Activated T-cell treated with anti-CD3 and anti-CD28 coated beads, Interleukin-2, amount 50 U/mL, for 72 hours (primary cell): ENCODE measurements around the gene TMEM130. TPM values are rescaled to one million over a fixed set of nuclear protein-coding genes. Genes with fewer than 3 reads are reported as not detected.
A peak's percentile ranks its signal among the peaks of the same experiment; 100 is the strongest.

Experiments used
- ATAC-seq, 2 donors: fragments of 150-1000 bp; cut with Tn5 transposase; replicated peaks in 1 of 2; 2 replicates each; pipeline ENCODE4 v1.10.0; 2021; ENCODE audit warnings: moderate library complexity in 2 of 2, mild to moderate bottlenecking in 1 of 2
- DNase-seq, 2 donors: peaks; one replicate each; pipeline ENCODE4 v3.0.0; 2021 to 2022; ENCODE audit warnings: mixed read lengths in 1 of 2
- H3K27ac Mint-ChIP-seq: one replicate; pipeline ENCODE4 v1.8.0; 2022; ENCODE audit warnings: mild to moderate bottlenecking, moderate library complexity, mixed read lengths
- H3K27me3 Mint-ChIP-seq: one replicate; pipeline ENCODE4 v1.8.0; 2022; ENCODE audit warnings: low read depth, mixed read lengths
- H3K36me3 Mint-ChIP-seq, 2 donors: one replicate each; pipeline ENCODE4 v1.8.0; 2022; ENCODE audit warnings: mixed read lengths in 2 of 2, mild to moderate bottlenecking in 1 of 2; ENCODE audit not compliant: insufficient read depth in 2 of 2
- H3K4me1 Mint-ChIP-seq: one replicate; pipeline ENCODE4 v1.8.0; 2022; ENCODE audit warnings: low read depth, mixed read lengths
- H3K4me3 Mint-ChIP-seq, 2 donors: one replicate each; pipeline ENCODE4 v1.8.0; 2022; ENCODE audit warnings: mild to moderate bottlenecking in 2 of 2, mixed read lengths in 2 of 2, moderate library complexity in 2 of 2
- H3K9me3 Mint-ChIP-seq, 2 donors: one replicate each; pipeline ENCODE4 v1.8.0; 2022; ENCODE audit warnings: mixed read lengths in 2 of 2
- total RNA-seq, 2 donors: library from RNA; stranded (reverse); gene quantifications; one replicate each; pipeline ENCODE4 v1.2.3, GENCODE V29; 2022

Gene TMEM130
- total RNA-seq, 2 donors from 2014 or later: 0.35 to 2.0 TPM

- peak; percentile 33 to 39 for DNase-seq
- peak; percentile 26 to 36 for ATAC-seq
- H3K9me3 Mint-ChIP-seq: no peaks in the 10 kb centered on the region
- H3K4me1 Mint-ChIP-seq: peaks cover 10% of the 10 kb centered on the region
- H3K4me3 Mint-ChIP-seq: no peak overlapping the region
- H3K27ac Mint-ChIP-seq: no peak overlapping the region
- H3K27me3 Mint-ChIP-seq: peaks cover 19% of the 10 kb centered on the region
- no peaks in the 10 kb centered on the region for H3K36me3 Mint-ChIP-seq
These were observed 2.6 kb upstream of the TMEM130 start for GRCh38 chr7:98872328-98872924.

- Mint-ChIP-seq H3K4me1 (peaks cover 6% of the 10 kb centered on the region), H3K27me3 (peaks cover 19% of the 10 kb centered on the region), H3K36me3 (no peaks in the 10 kb centered on the region), H3K27ac (peak overlapping the region; percentile 28), H3K4me3 (peak overlapping the region; percentile 84), H3K9me3 (no peaks in the 10 kb centered on the region)
- ATAC-seq: no peak
- no peak for DNase-seq
These were observed 1.1 kb upstream of the TMEM130 start for GRCh38 chr7:98870807-98871491.

- peak; percentile 91 to 92 for ATAC-seq
- H3K9me3 Mint-ChIP-seq: no peaks in the 10 kb centered on the region
- peak overlapping the region; percentile 28 for H3K27ac Mint-ChIP-seq
- H3K4me1 Mint-ChIP-seq: peaks cover 6% of the 10 kb centered on the region
- DNase-seq: peak; percentile 69 to 74
- H3K36me3 Mint-ChIP-seq: no peaks in the 10 kb centered on the region
- peak overlapping the region; percentile 84 for H3K4me3 Mint-ChIP-seq
- peaks cover 19% of the 10 kb centered on the region for H3K27me3 Mint-ChIP-seq
These were observed 372 bp upstream of the TMEM130 start for GRCh38 chr7:98870121-98870651.

GRCh38 chr7:98869027-98869596 is 702 bp downstream of the TMEM130 start:
- no peaks in the 10 kb centered on the region for H3K36me3 Mint-ChIP-seq
- H3K27me3 Mint-ChIP-seq: peaks cover 19% of the 10 kb centered on the region
- H3K4me3 Mint-ChIP-seq: peak overlapping the region; percentile 31 to 51
- ATAC-seq (no peak), DNase-seq (no peak)
- H3K4me1 Mint-ChIP-seq: peaks cover 6% of the 10 kb centered on the region
- H3K27ac Mint-ChIP-seq: no peak overlapping the region
- no peaks in the 10 kb centered on the region for H3K9me3 Mint-ChIP-seq

GRCh38 chr7:98868450-98868849 is 1.4 kb downstream of the TMEM130 start:
- no peak overlapping the region for H3K27ac Mint-ChIP-seq
- H3K4me1 Mint-ChIP-seq: peaks cover 6% of the 10 kb centered on the region
- H3K9me3 Mint-ChIP-seq: no peaks in the 10 kb centered on the region
- no peak overlapping the region for H3K4me3 Mint-ChIP-seq
- DNase-seq (no peak), ATAC-seq (no peak)
- peaks cover 19% of the 10 kb centered on the region for H3K27me3 Mint-ChIP-seq
- H3K36me3 Mint-ChIP-seq: no peaks in the 10 kb centered on the region

GRCh38 chr7:98866765-98867164 is 3.0 kb downstream of the TMEM130 start:
- peaks cover 26% of the 10 kb centered on the region for H3K27me3 Mint-ChIP-seq
- ATAC-seq (no peak), DNase-seq (no peak)
- H3K4me3 Mint-ChIP-seq: no peak overlapping the region
- no peaks in the 10 kb centered on the region for H3K9me3 Mint-ChIP-seq
- peaks cover 6% of the 10 kb centered on the region for H3K4me1 Mint-ChIP-seq
- H3K27ac Mint-ChIP-seq: no peak overlapping the region
- H3K36me3 Mint-ChIP-seq: no peaks in the 10 kb centered on the region

GRCh38 chr7:98866351-98866750 is 3.5 kb downstream of the TMEM130 start:
- peaks cover 26% of the 10 kb centered on the region for H3K27me3 Mint-ChIP-seq
- no peak overlapping the region for H3K4me3 Mint-ChIP-seq
- DNase-seq (no peak), ATAC-seq (no peak)
- no peaks in the 10 kb centered on the region for H3K36me3 Mint-ChIP-seq
- H3K4me1 Mint-ChIP-seq: peaks cover 6% of the 10 kb centered on the region
- H3K9me3 Mint-ChIP-seq: no peaks in the 10 kb centered on the region
- no peak overlapping the region for H3K27ac Mint-ChIP-seq

- DNase-seq (no peak), ATAC-seq (no peak)
- no peak overlapping the region for H3K4me3 Mint-ChIP-seq
- H3K4me1 Mint-ChIP-seq: no peaks in the 10 kb centered on the region
- H3K36me3 Mint-ChIP-seq: no peaks in the 10 kb centered on the region
- H3K27ac Mint-ChIP-seq: no peak overlapping the region
- H3K9me3 Mint-ChIP-seq: no peaks in the 10 kb centered on the region
- peaks cover 21% of the 10 kb centered on the region for H3K27me3 Mint-ChIP-seq
These were observed 4.9 kb downstream of the TMEM130 start for GRCh38 chr7:98864731-98865453.

- peaks cover 16% of the 10 kb centered on the region for H3K27me3 Mint-ChIP-seq
- no peaks in the 10 kb centered on the region for H3K36me3 Mint-ChIP-seq
- H3K4me3 Mint-ChIP-seq: no peak overlapping the region
- ATAC-seq (no peak), DNase-seq (no peak)
- H3K4me1 Mint-ChIP-seq: no peaks in the 10 kb centered on the region
- H3K27ac Mint-ChIP-seq: no peak overlapping the region
- no peaks in the 10 kb centered on the region for H3K9me3 Mint-ChIP-seq
These were observed 6.2 kb downstream of the TMEM130 start for GRCh38 chr7:98863601-98864000.

GRCh38 chr7:98862716-98863420 is 6.9 kb downstream of the TMEM130 start:
- Mint-ChIP-seq H3K4me3 (no peak overlapping the region), H3K9me3 (no peaks in the 10 kb centered on the region), H3K27me3 (peaks cover 12% of the 10 kb centered on the region), H3K4me1 (no peaks in the 10 kb centered on the region), H3K36me3 (no peaks in the 10 kb centered on the region), H3K27ac (no peak overlapping the region)
- no peak for DNase-seq
- ATAC-seq: no peak

- DNase-seq: no peak
- no peaks in the 10 kb centered on the region for H3K9me3 Mint-ChIP-seq
These were observed 7.6 kb downstream of the TMEM130 start for GRCh38 chr7:98862203-98862602.

GRCh38 chr7:98860071-98860470 is 9.7 kb downstream of the TMEM130 start:
- ATAC-seq (no peak), DNase-seq (no peak)
- no peaks in the 10 kb centered on the region for H3K36me3 Mint-ChIP-seq
- H3K4me1 Mint-ChIP-seq: no peaks in the 10 kb centered on the region
- no peak overlapping the region for H3K27ac Mint-ChIP-seq
- no peak overlapping the region for H3K4me3 Mint-ChIP-seq
- H3K27me3 Mint-ChIP-seq: peaks cover 12% of the 10 kb centered on the region
- no peaks in the 10 kb centered on the region for H3K9me3 Mint-ChIP-seq

More at GRCh38 chr7:98862203-98862602, 7.6 kb downstream of the TMEM130 start:
- H3K36me3 Mint-ChIP-seq: no peaks in the 10 kb centered on the region
- no peak overlapping the region for H3K4me3 Mint-ChIP-seq
- no peak overlapping the region for H3K27ac Mint-ChIP-seq
- H3K4me1 Mint-ChIP-seq: no peaks in the 10 kb centered on the region
- peaks cover 12% of the 10 kb centered on the region for H3K27me3 Mint-ChIP-seq
- no peak for ATAC-seq
